Kidney epithelial cell (primary cell): Measurements from ENCODE around the gene TARBP1. TPM values are rescaled to one million over a fixed set of nuclear protein-coding genes. Genes with fewer than 3 reads are reported as not detected.

Source experiments
- DNase-seq: peaks from one replicate; pipeline ENCODE4 v3.0.0-alpha.2; 2010; ENCODE audit warnings: low read depth
- H3K27me3 ChIP-seq: 2 replicates; pipeline ENCODE4 v1.6.0; 2011; ENCODE audit warnings: low read length; ENCODE audit not compliant: control insufficient read depth, insufficient read depth
- H3K36me3 ChIP-seq: 2 replicates; pipeline ENCODE4 v1.5.1; 2011; ENCODE audit warnings: low read length; ENCODE audit not compliant: control insufficient read depth, insufficient read depth
- H3K4me3 ChIP-seq: 2 replicates; pipeline ENCODE4 v1.5.1; 2011; ENCODE audit warnings: low read depth, mild to moderate bottlenecking, control low read depth, low read length
- total RNA-seq: library from RNA; depleted of rRNA; stranded (reverse); fragments of >200 nt; gene quantifications from 2 replicates; pipeline ENCODE4 v1.2.3, GENCODE V29; 2015
- TF ChIP-seq, protein P1 (sequence below): IDR thresholded peaks from 2 replicates; pipeline ENCODE4 v1.5.1; 2011; ENCODE audit warnings: mild to moderate bottlenecking, moderate library complexity, low read length, control low read depth, inconsistent platforms; ENCODE audit not compliant: insufficient read depth, poor library complexity, severe bottlenecking

TARBP1 gene
- total RNA-seq, 1 donor from 2014 or later = 22.1 TPM

DNA sequence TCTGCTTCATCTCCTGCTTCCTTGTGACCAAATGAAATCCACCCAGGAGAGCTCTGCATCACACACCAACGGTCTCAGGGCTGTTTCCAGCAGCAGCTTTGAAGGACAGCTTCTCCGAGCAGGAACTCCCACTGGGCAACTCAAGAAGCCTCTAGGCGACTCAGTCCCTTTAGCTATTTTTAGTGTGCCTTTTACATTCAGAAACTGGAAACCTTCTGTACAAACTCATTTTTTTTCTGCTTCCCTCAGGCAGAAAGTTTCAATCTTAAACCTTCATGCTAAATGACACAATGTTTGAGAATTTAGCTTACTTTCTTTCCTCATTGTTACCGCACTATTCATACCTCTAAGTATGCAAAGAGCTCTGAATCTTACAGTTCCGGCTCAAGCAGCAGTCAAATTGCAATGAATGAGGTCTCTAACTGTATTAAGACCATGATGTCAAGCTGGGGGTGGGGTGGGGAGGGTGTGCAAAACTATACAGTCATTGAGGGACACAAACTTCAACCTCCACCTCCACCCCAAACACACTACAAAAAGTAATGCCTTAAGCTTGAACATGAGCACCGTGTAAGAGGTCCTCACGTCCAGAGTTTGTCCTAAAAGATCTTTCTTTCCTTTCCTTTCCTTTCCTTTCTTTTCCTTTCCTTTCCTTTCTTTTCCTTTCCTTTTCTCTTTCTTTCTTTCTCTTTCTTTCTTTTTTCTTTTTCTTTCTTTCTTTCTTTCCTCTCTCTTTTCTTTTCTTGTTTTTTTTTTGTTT is 16.4 kb upstream of the TARBP1 start:
- peak; percentile 93 for DNase-seq
- no peak overlapping the region for H3K4me3 ChIP-seq
- H3K27me3 ChIP-seq = no peaks in the 10 kb centered on the region
- H3K36me3 ChIP-seq = no peaks in the 10 kb centered on the region
- TF ChIP-seq, protein P1, sequence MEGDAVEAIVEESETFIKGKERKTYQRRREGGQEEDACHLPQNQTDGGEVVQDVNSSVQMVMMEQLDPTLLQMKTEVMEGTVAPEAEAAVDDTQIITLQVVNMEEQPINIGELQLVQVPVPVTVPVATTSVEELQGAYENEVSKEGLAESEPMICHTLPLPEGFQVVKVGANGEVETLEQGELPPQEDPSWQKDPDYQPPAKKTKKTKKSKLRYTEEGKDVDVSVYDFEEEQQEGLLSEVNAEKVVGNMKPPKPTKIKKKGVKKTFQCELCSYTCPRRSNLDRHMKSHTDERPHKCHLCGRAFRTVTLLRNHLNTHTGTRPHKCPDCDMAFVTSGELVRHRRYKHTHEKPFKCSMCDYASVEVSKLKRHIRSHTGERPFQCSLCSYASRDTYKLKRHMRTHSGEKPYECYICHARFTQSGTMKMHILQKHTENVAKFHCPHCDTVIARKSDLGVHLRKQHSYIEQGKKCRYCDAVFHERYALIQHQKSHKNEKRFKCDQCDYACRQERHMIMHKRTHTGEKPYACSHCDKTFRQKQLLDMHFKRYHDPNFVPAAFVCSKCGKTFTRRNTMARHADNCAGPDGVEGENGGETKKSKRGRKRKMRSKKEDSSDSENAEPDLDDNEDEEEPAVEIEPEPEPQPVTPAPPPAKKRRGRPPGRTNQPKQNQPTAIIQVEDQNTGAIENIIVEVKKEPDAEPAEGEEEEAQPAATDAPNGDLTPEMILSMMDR = no peak

DNA sequence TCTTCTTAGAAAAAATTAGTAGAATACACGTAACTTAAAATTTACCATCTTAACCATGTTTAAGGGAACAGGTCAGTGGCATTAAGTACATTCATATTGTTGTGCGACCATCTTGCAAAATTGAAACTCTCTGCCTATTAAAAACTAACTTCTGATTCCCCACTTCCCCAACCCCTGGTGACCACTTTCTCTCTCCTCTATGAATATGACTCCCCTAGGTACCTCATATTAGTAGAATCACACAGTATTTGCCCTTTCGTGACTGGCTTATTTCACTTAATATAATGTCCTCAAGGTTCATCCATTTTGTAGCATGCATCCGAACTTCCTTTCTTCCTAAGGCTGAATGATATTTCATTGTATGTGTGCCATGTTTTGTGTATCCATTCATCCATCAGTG is 15.1 kb upstream of the TARBP1 start:
- Histone ChIP-seq H3K36me3 (no peaks in the 10 kb centered on the region), H3K27me3 (no peaks in the 10 kb centered on the region), H3K4me3 (no peak overlapping the region)
- no peak for DNase-seq
- TF ChIP-seq, protein P1 = no peak

DNA sequence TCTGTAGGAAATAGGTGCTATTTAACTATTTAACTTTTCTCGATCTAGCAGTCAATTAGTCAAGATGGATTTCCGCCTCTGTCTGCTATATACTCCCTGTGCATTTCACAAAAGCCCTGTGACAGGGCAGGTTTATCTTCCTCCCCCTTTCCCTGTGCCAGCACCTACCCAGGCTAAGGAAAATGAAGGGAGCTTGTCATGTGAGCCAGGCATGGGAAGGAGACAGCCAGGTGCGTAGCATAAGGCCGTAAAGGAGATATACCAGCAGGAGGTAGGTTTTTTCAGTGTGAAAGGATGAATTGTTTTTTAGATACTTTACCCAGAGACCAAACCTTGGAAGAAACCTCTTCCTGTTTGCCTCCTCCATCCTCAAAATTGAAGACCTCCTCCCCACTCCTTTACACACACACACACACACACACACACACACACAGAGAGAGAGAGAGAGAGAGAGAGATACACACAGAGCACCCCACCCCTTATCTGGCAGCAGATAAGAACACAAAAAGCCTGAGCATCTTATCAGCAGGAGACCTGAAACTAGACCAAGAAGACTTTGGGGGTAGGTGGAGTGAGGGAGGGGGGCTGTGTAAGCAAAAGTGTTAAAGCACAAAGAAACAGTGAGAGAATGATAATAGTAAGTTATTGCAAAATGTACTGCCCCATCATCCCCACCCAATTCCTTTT is 12.0 kb upstream of the TARBP1 start:
- no peak for DNase-seq
- H3K27me3 ChIP-seq = no peaks in the 10 kb centered on the region
- H3K4me3 ChIP-seq = no peak overlapping the region
- TF ChIP-seq, protein P1 = no peak
- H3K36me3 ChIP-seq = no peaks in the 10 kb centered on the region

DNA sequence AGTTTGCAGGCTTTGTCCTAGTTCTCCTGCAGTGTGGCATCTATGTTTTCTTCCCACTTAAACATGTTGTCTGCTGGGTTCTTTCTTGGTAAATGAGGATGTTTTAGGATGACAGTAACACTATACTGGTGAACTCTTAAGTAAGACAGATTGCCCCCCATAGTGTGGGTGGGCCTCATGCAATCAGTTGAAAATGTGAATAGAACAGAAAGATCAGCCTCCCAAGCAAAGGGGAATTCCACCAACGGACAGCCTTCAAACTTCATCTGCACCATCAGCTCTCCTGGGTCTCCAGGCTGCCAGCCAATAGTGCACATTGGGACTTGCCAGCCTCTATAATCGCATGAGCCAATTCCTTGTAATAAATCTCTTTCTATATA is 10.7 kb upstream of the TARBP1 start:
- Histone ChIP-seq H3K36me3 (no peaks in the 10 kb centered on the region), H3K27me3 (no peaks in the 10 kb centered on the region), H3K4me3 (no peak overlapping the region)
- TF ChIP-seq, protein P1 = no peak
- DNase-seq = no peak

DNA sequence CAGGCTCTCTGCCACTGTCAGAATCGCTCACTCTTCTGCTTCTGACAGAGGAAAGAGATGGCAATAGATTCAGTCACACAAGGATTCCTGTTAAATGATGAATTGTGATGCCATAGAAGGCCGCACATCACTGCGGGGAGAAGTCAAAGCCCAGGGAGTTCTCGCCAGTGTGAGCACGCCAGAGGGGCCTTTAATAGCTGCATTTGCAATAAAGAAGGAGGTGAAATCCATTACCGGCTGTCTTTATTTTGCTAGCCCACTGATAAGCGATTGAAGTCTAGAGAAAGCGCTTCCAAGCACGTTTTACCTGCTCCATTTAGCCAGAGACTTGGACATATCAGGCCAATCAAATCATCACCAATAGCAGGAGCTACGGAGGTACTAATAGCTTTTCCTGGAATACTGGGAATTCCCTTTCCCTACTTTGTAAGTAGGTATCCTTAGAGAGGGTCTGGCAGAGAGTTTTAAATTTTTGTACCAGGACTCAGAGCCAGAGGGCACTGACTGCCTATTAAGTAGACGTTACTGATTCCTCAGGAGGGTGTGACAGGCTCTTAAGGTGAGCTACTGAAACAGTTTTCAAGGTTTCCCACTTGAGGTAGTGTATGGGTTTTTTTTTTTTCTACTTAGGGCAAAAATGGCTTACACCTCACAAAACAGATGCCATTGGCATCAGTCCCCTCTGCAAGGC is 10.2 kb upstream of the TARBP1 start:
- no peak for DNase-seq
- Histone ChIP-seq H3K27me3 (no peaks in the 10 kb centered on the region), H3K4me3 (no peak overlapping the region), H3K36me3 (no peaks in the 10 kb centered on the region)
- TF ChIP-seq, protein P1 = no peak
